ENCODE measurements around the gene PTGDR.

The PTGDR gene

DNA sequence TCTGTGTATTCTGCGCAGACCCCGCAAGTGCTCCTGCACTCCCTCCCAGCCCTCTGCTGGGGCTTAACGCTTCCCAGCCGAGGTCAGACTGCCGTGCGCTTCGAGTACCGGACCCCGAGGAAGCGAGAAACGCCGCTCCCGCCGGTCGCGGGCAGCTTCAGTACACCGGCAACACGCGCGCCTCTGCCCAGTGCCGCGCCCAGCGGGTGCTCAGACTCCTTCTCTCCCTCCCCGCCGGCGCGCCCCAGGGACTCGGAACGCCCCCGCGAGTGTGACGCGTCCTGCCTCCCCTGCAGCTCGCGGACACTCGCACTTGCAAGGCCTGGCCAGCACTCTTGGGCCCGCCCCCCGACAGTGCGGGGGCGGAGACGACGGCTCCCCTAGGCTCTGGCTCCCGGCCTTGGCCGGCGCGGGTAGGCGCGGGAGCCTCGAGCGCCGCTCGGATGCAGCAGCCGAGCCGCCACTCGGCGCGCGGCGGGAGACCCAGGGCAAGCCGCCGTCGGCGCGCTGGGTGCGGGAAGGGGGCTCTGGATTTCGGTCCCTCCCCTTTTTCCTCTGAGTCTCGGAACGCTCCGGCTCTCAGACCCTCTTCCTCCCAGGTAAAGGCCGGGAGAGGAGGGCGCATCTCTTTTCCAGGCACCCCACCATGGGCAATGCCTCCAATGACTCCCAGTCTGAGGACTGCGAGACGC is 46.6 kb downstream of the PTGDR start, which contains the start of gene PTGER2:
TSS of gene PTGER2 (plus strand) at position 410 of the 692 bp plus-strand sequence. CDS start at position 647, 237 bp downstream.
- peak; percentile 67 for DNase-seq

DNA sequence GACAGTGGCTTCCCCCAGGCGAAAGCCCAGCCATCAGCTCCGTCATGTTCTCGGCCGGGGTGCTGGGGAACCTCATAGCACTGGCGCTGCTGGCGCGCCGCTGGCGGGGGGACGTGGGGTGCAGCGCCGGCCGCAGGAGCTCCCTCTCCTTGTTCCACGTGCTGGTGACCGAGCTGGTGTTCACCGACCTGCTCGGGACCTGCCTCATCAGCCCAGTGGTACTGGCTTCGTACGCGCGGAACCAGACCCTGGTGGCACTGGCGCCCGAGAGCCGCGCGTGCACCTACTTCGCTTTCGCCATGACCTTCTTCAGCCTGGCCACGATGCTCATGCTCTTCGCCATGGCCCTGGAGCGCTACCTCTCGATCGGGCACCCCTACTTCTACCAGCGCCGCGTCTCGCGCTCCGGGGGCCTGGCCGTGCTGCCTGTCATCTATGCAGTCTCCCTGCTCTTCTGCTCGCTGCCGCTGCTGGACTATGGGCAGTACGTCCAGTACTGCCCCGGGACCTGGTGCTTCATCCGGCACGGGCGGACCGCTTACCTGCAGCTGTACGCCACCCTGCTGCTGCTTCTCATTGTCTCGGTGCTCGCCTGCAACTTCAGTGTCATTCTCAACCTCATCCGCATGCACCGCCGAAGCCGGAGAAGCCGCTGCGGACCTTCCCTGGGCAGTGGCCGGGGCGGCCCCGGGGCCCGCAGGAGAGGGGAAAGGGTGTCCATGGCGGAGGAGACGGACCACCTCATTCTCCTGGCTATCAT is 47.3 kb downstream of the PTGDR start:
- DNase-seq = peak; percentile 39

DNA sequence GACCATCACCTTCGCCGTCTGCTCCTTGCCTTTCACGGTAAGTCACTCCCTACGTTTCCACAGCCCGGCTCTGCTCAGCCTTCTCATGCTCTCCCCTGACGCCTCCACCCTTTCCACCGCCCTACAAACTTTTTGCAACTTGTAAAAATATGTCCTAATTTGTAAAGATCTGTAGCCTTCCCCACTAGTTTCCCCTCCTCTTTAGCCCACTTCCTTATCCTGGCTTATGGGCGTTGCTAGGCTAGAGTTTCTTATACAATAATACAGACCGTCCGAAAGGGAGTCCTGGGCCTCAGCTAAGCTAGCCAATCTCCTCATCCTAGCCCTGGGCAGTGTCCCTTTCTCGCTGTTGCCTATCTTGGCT is 47.8 kb downstream of the PTGDR start:
- no peak for DNase-seq

DNA sequence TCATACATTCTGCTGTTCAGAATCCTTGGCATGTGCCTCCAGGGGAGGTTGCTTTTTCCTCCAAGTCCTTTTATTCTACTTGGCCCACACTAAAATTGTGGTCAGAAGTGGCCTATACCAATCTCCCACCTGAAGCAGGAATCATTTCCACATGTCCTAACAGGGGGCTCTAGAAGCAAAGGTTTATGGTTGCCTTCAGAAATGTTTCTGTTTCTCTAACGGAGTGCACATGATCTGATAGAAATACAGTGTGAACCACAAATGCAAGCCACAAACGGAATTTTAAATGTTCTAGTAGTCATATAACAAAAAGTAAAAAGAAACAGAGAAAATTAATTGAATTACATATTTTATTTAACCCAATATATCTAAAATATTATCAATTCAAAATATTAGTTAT is 50.6 kb downstream of the PTGDR start:
- DNase-seq = no peak

DNA sequence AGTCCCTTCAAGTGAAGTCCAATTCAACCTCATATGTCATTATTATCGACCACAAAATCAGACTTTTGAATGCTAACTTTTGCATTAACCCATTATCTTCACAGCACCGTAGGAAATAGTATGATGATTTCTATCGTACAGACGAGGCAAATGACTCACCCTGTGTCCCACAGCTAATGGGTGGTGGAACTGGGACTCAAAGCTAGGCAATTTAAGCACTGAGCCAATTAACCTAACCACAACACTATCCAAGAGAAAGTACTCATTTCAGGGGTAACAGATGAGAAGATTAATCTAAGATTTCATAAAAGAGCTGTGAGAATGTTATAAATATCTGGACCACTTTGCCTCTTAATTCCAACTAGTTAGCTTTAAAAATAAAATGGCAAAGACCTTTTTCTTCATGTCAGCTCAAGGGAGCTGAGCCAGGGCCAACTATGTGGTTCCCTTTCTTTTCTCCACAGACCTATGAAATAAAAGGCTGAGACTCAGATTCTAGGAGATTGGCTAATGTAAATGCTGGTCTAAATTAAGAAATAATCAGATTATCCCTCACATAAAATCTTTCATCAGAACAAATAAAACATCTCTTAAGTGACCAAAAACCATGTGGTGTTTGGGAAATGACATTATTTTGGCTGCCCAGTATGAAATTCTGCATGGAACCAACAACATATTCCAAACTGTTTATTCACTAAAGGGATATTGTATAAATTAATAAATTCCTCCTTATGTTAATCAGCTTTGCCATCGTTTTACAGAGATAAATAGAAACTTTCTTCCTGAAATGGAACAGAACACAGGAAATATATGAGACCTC is 51.5 kb downstream of the PTGDR start:
- no peak for DNase-seq

DNA sequence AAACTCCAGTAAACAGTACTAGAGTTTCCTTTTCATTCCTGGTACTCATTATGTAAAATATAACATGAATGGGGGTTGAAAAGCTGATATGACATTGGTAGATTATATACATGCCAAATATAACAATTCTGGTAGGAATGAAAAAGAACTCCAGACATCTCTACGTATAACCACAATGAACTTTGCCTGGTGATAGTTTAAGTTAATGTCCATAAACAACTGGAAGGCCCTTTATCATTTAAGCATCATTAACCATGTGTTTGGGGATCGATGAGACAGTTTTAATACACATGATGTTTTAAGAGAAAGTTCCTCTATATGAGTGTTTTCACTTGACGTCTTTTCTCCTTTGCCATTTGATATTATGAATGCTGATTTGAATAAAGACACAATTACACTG is 52.4 kb downstream of the PTGDR start:
- DNase-seq = no peak

DNA sequence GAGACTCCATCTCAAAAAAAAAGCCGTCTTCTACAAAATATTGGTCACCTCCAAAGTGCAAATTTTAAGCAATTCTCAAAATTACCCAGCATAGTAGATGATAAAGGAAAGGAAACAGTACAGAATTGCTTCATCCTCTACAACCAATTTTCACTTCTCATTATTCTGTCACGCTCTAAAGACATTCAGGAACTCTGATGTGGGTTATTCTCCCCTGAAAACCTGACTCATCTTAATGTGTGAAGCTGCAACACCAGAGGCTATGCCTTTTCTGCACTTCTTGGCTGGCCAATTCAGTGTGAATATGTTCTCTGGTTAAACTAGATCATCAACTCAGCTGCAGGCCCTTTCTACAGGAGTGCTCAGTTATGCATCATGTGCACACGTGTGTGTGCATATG is 57.6 kb downstream of the PTGDR start:
- no peak for DNase-seq

DNA sequence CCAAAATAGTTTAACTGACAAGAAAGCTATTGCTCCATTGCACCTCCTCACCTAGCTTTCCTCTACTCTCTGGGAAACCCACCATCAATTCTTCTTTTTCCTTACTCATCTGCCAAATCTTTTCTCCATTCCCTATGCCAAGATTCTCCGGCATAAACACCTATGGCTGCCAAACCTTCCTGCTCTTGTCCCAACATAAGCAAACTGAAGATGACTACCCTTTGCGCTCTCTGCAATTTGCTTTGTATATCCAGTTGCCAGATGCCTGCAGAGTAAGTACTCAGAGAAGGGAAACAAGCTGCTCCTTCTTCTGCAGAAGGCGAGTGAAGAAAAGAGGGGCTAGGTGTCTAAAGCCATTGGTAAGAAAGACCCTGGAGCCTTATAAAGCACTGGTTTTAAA is 58.1 kb downstream of the PTGDR start:
- no peak for DNase-seq

All from NCI-H82 (cell line).